Osteocyte (in vitro differentiated cells): ENCODE data around the gene INTS14. TPM values are rescaled to one million over a fixed set of nuclear protein-coding genes. Genes with fewer than 3 reads are reported as not detected.

ENCODE experiments used
- DNase-seq: peaks from one replicate; pipeline ENCODE4 v3.0.0; 2021; ENCODE audit warnings: mixed read lengths; ENCODE audit not compliant: unreplicated experiment; ENCODE audit errors: extremely low spot score
- H3K27ac Mint-ChIP-seq: one replicate; pipeline ENCODE4 v1.8.0; 2021; ENCODE audit warnings: mild to moderate bottlenecking, mixed read lengths; ENCODE audit not compliant: unreplicated experiment
- H3K27me3 Mint-ChIP-seq: one replicate; pipeline ENCODE4 v1.8.0; 2021; ENCODE audit warnings: mixed read lengths; ENCODE audit not compliant: unreplicated experiment
- H3K36me3 Mint-ChIP-seq: one replicate; pipeline ENCODE4 v1.8.0; 2021; ENCODE audit warnings: mixed read lengths; ENCODE audit not compliant: unreplicated experiment
- H3K4me1 Mint-ChIP-seq: one replicate; pipeline ENCODE4 v1.8.0; 2021; ENCODE audit warnings: mixed read lengths; ENCODE audit not compliant: unreplicated experiment
- H3K4me3 Mint-ChIP-seq: one replicate; pipeline ENCODE4 v1.8.0; 2021; ENCODE audit warnings: mild to moderate bottlenecking, moderate library complexity, mixed read lengths; ENCODE audit not compliant: unreplicated experiment
- H3K9me3 Mint-ChIP-seq: one replicate; pipeline ENCODE4 v1.8.0; 2021; ENCODE audit warnings: mixed read lengths; ENCODE audit not compliant: unreplicated experiment
- total RNA-seq: library from RNA; stranded (reverse); gene quantifications from 2 replicates; pipeline ENCODE4 v1.2.1, GENCODE V29; 2021
- TF ChIP-seq, protein P1 (sequence below): fragments of 200-600 bp; sonication (generic); IDR thresholded peaks from 2 replicates; pipeline ENCODE4 v1.5.0; 2021; ENCODE audit warnings: antibody characterized with exemption, mild to moderate bottlenecking, moderate library complexity

Gene INTS14
- total RNA-seq, 1 donor from 2014 or later: 33.9 TPM

DNA sequence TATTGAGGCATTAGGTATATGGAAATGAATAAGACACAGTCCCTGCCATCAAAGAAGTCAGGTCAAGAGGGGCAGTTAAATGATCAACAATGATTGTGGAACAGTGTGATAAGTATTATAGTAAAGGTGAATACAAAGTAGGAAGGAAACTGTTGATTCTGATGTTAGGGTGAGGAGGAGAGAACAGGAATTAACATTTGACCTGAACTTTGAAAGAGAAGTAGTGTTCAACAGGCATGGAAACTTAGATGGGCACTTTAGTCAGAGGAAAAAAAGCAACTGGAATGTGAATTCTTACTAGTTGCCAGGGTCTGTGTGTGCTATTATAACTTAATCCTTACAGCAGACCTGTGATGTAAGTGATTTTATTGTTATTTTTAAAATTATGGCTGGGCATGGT is 63.1 kb downstream of the INTS14 start:
- H3K36me3 Mint-ChIP-seq: peaks cover 1% of the 10 kb centered on the region
- no peaks in the 10 kb centered on the region for H3K27me3 Mint-ChIP-seq
- no peaks in the 10 kb centered on the region for H3K9me3 Mint-ChIP-seq
- TF ChIP-seq, protein P1, sequence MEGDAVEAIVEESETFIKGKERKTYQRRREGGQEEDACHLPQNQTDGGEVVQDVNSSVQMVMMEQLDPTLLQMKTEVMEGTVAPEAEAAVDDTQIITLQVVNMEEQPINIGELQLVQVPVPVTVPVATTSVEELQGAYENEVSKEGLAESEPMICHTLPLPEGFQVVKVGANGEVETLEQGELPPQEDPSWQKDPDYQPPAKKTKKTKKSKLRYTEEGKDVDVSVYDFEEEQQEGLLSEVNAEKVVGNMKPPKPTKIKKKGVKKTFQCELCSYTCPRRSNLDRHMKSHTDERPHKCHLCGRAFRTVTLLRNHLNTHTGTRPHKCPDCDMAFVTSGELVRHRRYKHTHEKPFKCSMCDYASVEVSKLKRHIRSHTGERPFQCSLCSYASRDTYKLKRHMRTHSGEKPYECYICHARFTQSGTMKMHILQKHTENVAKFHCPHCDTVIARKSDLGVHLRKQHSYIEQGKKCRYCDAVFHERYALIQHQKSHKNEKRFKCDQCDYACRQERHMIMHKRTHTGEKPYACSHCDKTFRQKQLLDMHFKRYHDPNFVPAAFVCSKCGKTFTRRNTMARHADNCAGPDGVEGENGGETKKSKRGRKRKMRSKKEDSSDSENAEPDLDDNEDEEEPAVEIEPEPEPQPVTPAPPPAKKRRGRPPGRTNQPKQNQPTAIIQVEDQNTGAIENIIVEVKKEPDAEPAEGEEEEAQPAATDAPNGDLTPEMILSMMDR: no peak
- H3K27ac Mint-ChIP-seq: no peak overlapping the region
- no peak for DNase-seq
- peaks cover 24% of the 10 kb centered on the region for H3K4me1 Mint-ChIP-seq
- H3K4me3 Mint-ChIP-seq: no peak overlapping the region

DNA sequence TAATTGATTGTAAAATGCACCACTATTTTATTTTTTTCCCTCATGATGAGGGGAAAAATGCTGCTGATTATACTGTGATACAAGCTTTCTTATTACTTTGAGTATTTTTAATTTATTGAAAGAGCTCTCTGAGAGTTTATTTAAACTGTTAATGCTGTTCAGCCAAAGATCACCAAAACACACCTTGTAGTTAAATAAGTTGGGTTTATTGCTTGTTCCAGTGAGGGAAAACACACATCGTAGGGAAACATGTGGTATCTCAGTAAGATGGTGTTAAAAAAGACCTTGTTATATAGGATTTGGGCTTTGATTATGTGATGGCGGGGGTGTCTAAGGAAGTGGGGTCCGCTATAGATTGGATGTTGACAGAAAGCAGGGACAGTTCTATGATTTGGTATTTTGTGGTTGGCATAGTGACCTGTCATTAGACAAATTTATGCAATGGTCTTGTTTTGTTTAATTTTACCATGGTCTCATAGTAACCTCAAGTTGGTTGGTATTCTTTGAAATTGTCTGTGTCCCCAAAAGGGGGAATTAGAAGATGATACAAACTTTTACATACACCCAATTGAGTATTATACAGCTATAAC is 69.6 kb downstream of the INTS14 start:
- Mint-ChIP-seq H3K27me3 (no peaks in the 10 kb centered on the region), H3K4me1 (peaks cover 8% of the 10 kb centered on the region), H3K4me3 (no peak overlapping the region), H3K36me3 (peaks cover 2% of the 10 kb centered on the region), H3K27ac (no peak overlapping the region), H3K9me3 (no peaks in the 10 kb centered on the region)
- TF ChIP-seq, protein P1: no peak
- DNase-seq: no peak

DNA sequence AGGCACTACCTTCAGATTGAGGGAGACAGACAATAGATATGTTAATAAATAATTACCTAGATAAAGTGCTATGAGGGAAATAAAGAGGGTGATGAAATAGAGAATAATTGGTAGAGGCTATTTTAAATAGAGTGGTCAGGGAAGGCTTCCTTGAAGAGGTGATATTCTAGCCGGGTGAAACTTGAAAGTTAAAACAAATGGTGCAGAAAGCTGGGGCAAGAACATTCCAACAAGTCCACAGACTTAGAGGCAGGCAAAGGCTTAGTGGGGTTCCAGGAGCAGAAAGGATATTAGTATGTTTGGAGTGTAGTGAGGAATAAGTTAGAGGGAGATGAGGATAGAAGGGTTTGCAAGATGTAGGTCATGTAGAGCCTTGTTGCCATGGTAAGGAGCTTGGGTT is 70.6 kb downstream of the INTS14 start:
- no peaks in the 10 kb centered on the region for H3K9me3 Mint-ChIP-seq
- H3K36me3 Mint-ChIP-seq: peaks cover 2% of the 10 kb centered on the region
- DNase-seq: no peak
- TF ChIP-seq, protein P1: no peak
- H3K27ac Mint-ChIP-seq: no peak overlapping the region
- no peaks in the 10 kb centered on the region for H3K27me3 Mint-ChIP-seq
- H3K4me1 Mint-ChIP-seq: peaks cover 11% of the 10 kb centered on the region
- H3K4me3 Mint-ChIP-seq: no peak overlapping the region

DNA sequence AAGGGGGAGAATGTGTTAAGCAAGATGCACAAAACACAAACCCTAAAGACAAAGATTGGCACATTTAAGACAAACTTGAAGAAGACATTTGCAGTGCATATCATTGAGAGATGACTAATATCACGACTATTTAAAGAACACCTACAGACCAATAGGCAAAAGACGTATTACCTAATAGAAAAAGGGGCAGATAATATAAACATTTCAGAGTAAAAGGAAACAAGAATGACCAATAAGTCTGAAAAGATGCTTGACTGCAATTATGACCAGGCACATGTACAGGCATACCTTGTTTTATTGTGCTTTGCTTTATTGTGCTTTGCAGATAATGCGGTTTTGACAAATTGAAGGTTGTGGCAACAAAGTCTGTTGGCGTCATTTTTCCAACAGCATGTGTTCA is 75.7 kb downstream of the INTS14 start:
- Mint-ChIP-seq H3K9me3 (no peaks in the 10 kb centered on the region), H3K4me1 (peaks cover 47% of the 10 kb centered on the region), H3K27ac (no peak overlapping the region), H3K27me3 (no peaks in the 10 kb centered on the region), H3K4me3 (no peak overlapping the region), H3K36me3 (peaks cover 2% of the 10 kb centered on the region)
- DNase-seq: no peak
- TF ChIP-seq, protein P1: no peak

DNA sequence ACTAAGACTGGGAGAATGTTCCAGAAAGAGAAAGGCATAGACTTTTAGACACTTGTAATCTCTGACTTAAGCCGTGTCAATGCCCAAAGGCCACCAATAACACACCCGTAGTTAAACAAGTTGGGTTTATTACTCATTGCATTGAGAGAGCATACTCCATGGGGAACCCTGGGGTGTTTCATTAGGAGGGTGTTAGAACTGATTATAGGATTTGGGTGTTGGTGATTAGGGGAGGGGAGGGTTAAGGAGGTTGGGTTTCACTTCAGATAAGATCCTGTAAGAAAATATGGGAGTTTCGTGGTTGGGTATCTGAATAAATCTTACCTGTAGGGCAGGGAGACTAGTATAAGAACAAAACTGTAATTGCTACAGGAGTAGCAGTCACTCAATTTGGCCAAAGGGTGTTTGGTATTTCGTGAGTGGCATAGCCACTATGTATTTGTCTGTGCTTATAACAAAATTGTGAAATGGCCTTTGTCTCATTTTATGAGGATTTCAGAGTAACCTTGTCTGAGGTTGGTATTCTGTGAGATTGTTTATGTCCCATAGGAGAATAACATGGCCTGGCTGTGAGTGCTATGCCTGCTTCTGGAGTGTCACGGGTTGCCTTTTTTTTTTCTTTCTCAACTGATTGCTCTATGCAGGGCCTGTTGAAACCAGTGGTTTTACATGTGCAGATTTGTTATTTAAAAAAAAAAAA is 77.7 kb downstream of the INTS14 start:
- no peak for DNase-seq
- peaks cover 48% of the 10 kb centered on the region for H3K4me1 Mint-ChIP-seq
- peak overlapping the region; percentile 40 for H3K4me3 Mint-ChIP-seq
- H3K27me3 Mint-ChIP-seq: no peaks in the 10 kb centered on the region
- TF ChIP-seq, protein P1: no peak
- peaks cover 2% of the 10 kb centered on the region for H3K36me3 Mint-ChIP-seq
- H3K27ac Mint-ChIP-seq: peak overlapping the region; percentile 72
- H3K9me3 Mint-ChIP-seq: no peaks in the 10 kb centered on the region
